C4-2B (cell line): ENCODE data around the gene PRR5L.
"Not testable (repeated sequence)": the region's sequence is repeated elsewhere in the genome, so short reads cannot be mapped to it uniquely, and the experiment has no call there.

ENCODE experiments used
- H3K27ac ChIP-seq: fragments of 450-650 bp; 2 replicates; pipeline ENCODE4 v1.5.1; 2017
- CTCF ChIP-seq: fragments of 450-650 bp; conservative IDR thresholded peaks from 2 replicates; pipeline ENCODE4 v1.5.1; 2017; ENCODE audit warnings: mild to moderate bottlenecking
- ZFX ChIP-seq: fragments of 450-650 bp; IDR thresholded peaks from 2 replicates; pipeline ENCODE4 v1.6.1; 2017

PRR5L gene

DNA sequence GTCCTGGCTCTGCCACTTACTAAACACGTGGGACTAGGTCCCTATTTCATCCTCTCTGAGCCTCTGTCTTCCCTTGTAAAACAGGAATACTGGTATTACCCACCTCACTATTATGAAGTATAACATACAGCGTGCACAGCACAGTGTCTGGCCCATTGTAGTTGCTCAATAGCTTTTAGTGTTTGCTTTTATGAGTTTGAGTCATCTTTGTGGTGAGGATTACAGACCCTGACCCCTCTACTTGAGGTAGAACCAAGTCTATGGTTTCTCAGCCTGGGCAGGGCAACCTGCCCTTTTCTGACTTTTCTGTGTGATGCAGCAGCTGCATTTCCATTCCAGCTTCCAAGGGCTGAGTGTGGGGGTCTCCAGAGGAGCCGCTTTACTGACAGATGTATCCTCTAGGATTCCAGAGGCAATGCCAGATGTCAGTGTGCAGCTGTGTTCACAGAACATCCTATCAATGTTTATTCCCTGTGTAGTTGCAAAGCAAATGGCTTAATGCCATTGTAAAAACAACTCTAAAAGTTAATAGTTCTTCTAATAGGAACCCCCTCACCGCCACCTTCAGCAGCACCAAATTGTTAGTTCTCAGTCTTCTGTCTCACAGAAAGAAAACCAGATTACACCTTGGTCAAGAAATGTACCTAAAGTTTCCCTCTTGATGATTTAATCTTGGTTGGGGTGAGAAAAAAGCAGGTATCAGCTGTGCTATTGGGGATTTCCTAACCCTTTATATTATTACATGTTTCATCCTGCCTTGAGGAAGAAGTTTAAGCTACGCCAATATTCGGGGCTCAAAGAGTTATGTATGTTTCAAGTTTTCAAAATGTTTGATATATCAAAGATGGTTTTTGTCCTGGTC lies 16.8 kb downstream of the PRR5L start:
- H3K27ac ChIP-seq = no peak overlapping the region
- TF ChIP-seq ZFX (no peak), CTCF (no peak)

GRCh38 chr11:36313750-36314433 lies 17.8 kb downstream of the PRR5L start:
- TF ChIP-seq CTCF (no peak), ZFX (no peak)
- H3K27ac ChIP-seq = no peak overlapping the region

- no peak overlapping the region for H3K27ac ChIP-seq
- TF ChIP-seq ZFX (no peak), CTCF (no peak)
Observed at GRCh38 chr11:36314434-36314767, 18.3 kb downstream of the PRR5L start.

DNA sequence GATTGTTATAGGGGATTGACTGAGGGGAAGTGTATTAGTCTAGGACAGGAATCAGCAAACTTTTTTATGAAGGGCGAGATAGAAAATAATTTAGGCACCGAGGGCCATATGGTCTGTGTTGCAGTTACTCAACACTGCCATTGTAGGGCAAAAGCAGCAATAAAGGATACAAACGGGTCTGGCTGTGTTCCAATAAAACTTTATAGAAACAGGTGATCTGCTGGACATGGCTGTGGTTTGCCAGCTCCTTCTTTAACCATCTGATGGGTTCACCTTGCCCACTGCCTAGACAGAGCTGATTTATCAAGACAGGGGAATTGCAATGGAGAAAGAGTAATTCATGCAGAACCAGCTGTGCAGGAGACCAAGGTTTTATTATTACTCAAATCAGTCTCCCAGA lies 20.0 kb downstream of the PRR5L start:
- no peak overlapping the region for H3K27ac ChIP-seq
- TF ChIP-seq ZFX (no peak), CTCF (no peak)

DNA sequence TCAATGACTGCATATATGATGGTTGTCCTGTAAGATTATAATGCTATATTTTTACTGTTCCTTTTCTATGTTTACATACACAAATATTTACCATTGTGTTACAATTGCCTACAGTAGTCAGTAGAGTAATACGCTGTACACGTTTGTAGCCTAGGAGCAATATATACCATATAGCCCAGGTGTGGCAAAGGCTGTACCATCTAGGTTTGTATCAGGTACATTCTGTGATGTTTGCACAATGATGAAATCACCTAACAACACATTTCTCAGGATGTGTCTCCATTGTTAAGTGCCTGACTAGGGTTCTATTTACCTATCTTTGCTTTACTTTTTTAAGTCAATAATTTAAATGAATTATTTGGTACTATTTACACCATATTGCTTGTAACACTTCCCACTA lies 21.9 kb downstream of the PRR5L start:
- TF ChIP-seq CTCF = no peak
- no peak for TF ChIP-seq ZFX
- no peak overlapping the region for H3K27ac ChIP-seq

DNA sequence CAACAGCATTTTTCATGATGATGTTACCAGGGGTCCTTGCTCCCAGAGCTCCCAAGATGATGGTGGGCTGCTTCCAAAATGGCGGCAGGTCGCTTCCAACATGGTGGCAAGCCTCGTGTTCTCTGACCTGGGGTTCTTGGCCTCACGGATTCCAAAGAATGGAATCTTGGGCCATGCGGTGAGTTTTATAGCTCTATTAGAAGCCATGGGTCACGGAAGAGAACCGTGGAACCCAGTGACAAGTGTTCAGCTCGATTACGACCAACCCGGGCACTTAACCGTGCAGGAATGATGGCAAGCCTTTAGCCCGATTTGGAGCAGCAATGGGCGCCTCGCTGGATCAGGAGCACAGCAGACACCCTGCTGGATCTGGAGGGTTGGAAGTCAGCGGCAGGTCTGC lies 28.9 kb downstream of the PRR5L start:
- not testable (repeated sequence) for H3K27ac ChIP-seq

DNA sequence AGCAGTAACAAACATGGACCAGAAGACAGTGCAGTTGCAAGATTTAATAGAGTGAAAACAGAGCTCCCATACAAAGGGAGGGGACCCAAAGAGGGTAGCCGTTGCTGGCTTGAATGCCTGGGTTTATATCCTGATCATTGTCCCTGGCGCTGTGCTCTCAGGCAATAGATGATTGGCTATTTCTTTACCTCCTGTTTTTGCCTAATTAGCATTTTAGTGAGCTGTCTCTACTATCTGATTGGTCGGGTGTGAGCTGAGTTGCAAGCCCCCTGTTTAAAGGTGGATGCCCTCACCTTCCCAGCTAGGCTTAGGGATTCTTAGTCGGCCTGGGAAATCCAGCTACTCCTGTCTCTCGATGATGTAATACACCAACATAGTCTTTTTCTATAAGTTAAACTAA lies 29.3 kb downstream of the PRR5L start:
- H3K27ac ChIP-seq = not testable (repeated sequence)

- H3K27ac ChIP-seq = no peak overlapping the region
- no peak for TF ChIP-seq CTCF
- no peak for TF ChIP-seq ZFX
Observed at GRCh38 chr11:36326524-36327419, 30.7 kb downstream of the PRR5L start.
